Upper lobe of left lung (tissue), 6 donors: ENCODE measurements around the gene S1PR3. TPM values are rescaled to one million over a fixed set of nuclear protein-coding genes. Genes with fewer than 3 reads are reported as not detected.
A peak's percentile ranks its signal among the peaks of the same experiment; 100 is the strongest.

Source experiments
- ATAC-seq, 2 donors: fragments of 200-7000 bp; cut with Tn5 transposase; one replicate each; pipeline ENCODE4 v1.9.1; 2022; ENCODE audit warnings: mild to moderate bottlenecking in 2 of 2, moderate library complexity in 2 of 2; ENCODE audit not compliant: low FRiP score in 2 of 2
- DNase-seq, 2 donors: peaks; one replicate each; pipeline ENCODE4 v3.0.0-alpha.2; 2019 to 2020
- H3K27ac ChIP-seq, 4 donors: fragments of 200-600 bp; sonication (generic); one replicate each; pipeline ENCODE4 v1.5.1; 2016 to 2019
- H3K27me3 ChIP-seq, 4 donors: fragments of 200-600 bp; sonication (generic); one replicate each; pipeline ENCODE4 v1.5.1; 2017 to 2019
- H3K36me3 ChIP-seq, 4 donors: fragments of 200-600 bp; sonication (generic); one replicate each; pipeline ENCODE4 v1.5.1; 2016 to 2019
- H3K4me1 ChIP-seq, 4 donors: fragments of 200-600 bp; sonication (generic); one replicate each; pipeline ENCODE4 v1.5.1; 2018 to 2019
- H3K4me3 ChIP-seq, 4 donors: fragments of 200-600 bp; sonication (generic); one replicate each; pipeline ENCODE4 v1.5.1; 2017 to 2019; ENCODE audit warnings: mild to moderate bottlenecking in 2 of 4, moderate library complexity in 1 of 4
- H3K9me3 ChIP-seq, 4 donors: fragments of 200-600 bp; sonication (generic); one replicate each; pipeline ENCODE4 v1.5.1; 2018 to 2019
- CTCF ChIP-seq, 6 experiments: fragments of 450-650 bp in 4 of 6; fragments of 200-600 bp in 2 of 6; sonication (generic) in 2 of 6; IDR thresholded peaks; one replicate each; pipeline ENCODE4 v1.5.1; 2016 to 2019; ENCODE audit warnings: antibody characterized with exemption in 6 of 6
- EP300 ChIP-seq, 4 donors: sonication (generic); formaldehyde crosslinking; IDR thresholded peaks; one replicate each; pipeline ENCODE4 v1.5.1; 2017; ENCODE audit warnings: antibody characterized with exemption in 4 of 4, control low read depth in 2 of 4
- POLR2A ChIP-seq, 4 donors: fragments of 450-650 bp; IDR thresholded peaks; one replicate each; pipeline ENCODE4 v1.5.1; 2016 to 2017; ENCODE audit warnings: antibody characterized with exemption in 4 of 4, mild to moderate bottlenecking in 2 of 4
- POLR2AphosphoS5 ChIP-seq, 2 donors: sonication (generic); formaldehyde crosslinking; IDR thresholded peaks; one replicate each; pipeline ENCODE4 v1.5.1; 2017; ENCODE audit warnings: antibody characterized with exemption in 2 of 2
- WGBS, 2 donors: methylation state at CpG; one replicate each; pipeline ENCODE4 v1.1.5; 2017 to 2018; 5-methylcytosine and 5-hydroxymethylcytosine counted together
- total RNA-seq, 6 donors: library from RNA; depleted of rRNA in 4 of 6; stranded (reverse); fragments of >200 nt in 4 of 6; gene quantifications; one replicate each; pipeline versions ENCODE4 v1.1.0 to v1.2.1, GENCODE V29; 2016 to 2021
- donor health status: DM: no; HTN: no; CAD: no; lungs with moderate emphysema.
- donor health status: DM: no; HTN: yes; CAD: no; lungs with severe emphysema.

S1PR3 gene
- total RNA-seq, 6 donors from 2014 or later: 3.3 to 13.6 (median 5.4) TPM

- Histone ChIP-seq H3K4me3 (no peak overlapping the region), H3K9me3 (peaks cover 0 to 4% (median 0%) of the 10 kb centered on the region in 4 donors), H3K27ac (no peak overlapping the region), H3K36me3 (no peaks in the 10 kb centered on the region), H3K4me1 (peaks cover 0 to 7% (median 5%) of the 10 kb centered on the region in 4 donors), H3K27me3 (no peaks in the 10 kb centered on the region)
- DNase-seq: no peak
- no peak for ATAC-seq
- TF ChIP-seq CTCF (IDR thresholded peaks at IDR 0.05) (no peak), POLR2A (IDR thresholded peaks at IDR 0.05) (no peak), EP300 (IDR thresholded peaks at IDR 0.05) (no peak), POLR2AphosphoS5 (IDR thresholded peaks at IDR 0.05) (no peak)
Observed at GRCh38 chr9:89029788-89030187, 38.5 kb downstream of the S1PR3 start.

GRCh38 chr9:89032173-89032572, 40.9 kb downstream of the S1PR3 start:
- Histone ChIP-seq H3K4me1 (peaks cover 0 to 3% (median 1%) of the 10 kb centered on the region in 4 donors), H3K9me3 (peaks cover 0 to 4% (median 0%) of the 10 kb centered on the region in 4 donors), H3K27me3 (no peaks in the 10 kb centered on the region), H3K27ac (no peak overlapping the region), H3K4me3 (no peak overlapping the region), H3K36me3 (no peaks in the 10 kb centered on the region)
- DNase-seq (no peak), ATAC-seq (no peak)
- no peak for TF ChIP-seq CTCF (IDR thresholded peaks at IDR 0.05)
- no peak for TF ChIP-seq POLR2A (IDR thresholded peaks at IDR 0.05)
- no peak for TF ChIP-seq EP300 (IDR thresholded peaks at IDR 0.05)
- TF ChIP-seq POLR2AphosphoS5 (IDR thresholded peaks at IDR 0.05): no peak
- WGBS, 2 donors: 84 to 86% methylated on average over 5 of the region's 5 CpGs

DNA sequence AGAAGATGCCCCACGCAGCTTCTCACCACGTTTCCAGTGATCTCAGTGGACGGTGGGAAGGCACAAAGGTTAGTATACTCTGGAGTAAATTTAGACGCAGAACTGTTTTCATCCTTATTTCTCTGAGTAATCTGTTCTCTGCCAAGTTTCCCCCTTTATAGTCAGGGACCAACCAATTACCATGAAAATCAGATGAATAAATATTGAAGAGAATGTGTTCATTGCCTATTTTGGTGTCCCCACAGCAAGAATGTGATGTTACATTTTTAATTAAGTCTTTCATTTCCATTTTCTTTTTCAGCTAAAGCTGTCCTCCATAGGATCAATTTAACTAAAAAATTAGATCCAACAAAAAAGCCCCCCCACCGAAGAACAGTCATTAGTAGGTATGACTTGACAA, 41.4 kb downstream of the S1PR3 start:
- no peaks in the 10 kb centered on the region for H3K36me3 ChIP-seq
- peaks cover 0 to 7% (median 1%) of the 10 kb centered on the region in 4 donors for H3K4me1 ChIP-seq
- peaks cover 0 to 4% (median 0%) of the 10 kb centered on the region in 4 donors for H3K9me3 ChIP-seq
- DNase-seq: no peak
- TF ChIP-seq CTCF (IDR thresholded peaks at IDR 0.05): no peak
- TF ChIP-seq POLR2AphosphoS5 (IDR thresholded peaks at IDR 0.05): no peak
- TF ChIP-seq EP300 (IDR thresholded peaks at IDR 0.05): no peak
- no peak for TF ChIP-seq POLR2A (IDR thresholded peaks at IDR 0.05)
- no peak overlapping the region for H3K4me3 ChIP-seq
- H3K27me3 ChIP-seq: no peaks in the 10 kb centered on the region
- WGBS, 2 donors: 67 to 73% methylated on average over 5 of the region's 5 CpGs
- no peak for ATAC-seq
- H3K27ac ChIP-seq: no peak overlapping the region

DNA sequence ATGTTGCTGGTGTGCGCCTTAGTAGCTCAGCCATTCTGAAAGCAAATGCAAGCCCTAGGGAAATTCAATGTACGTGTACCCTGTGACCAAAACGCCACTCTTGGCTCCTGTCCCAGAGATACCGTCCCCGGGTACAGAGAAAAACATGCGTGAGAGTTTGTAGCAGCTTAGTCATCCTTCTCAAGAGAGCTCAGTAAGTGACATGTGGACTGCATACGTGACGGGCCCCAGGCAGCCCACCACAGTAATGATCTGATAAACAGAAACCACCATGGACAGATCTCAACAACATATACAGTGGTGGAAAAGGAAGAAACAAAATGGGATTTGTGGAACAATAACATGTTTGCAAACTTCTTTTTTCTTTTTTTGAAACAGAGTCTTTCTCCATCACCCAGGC, 45.1 kb downstream of the S1PR3 start:
- no peaks in the 10 kb centered on the region for H3K27me3 ChIP-seq
- ATAC-seq (peak in 1 of 2 donors; percentile 20), DNase-seq (no peak)
- H3K36me3 ChIP-seq: no peaks in the 10 kb centered on the region
- no peak overlapping the region for H3K4me3 ChIP-seq
- TF ChIP-seq POLR2AphosphoS5 (IDR thresholded peaks at IDR 0.05) (no peak), EP300 (IDR thresholded peaks at IDR 0.05) (no peak), CTCF (IDR thresholded peaks at IDR 0.05) (no peak), POLR2A (IDR thresholded peaks at IDR 0.05) (no peak)
- peak overlapping the region in 1 of 4 donors; percentile 13 for H3K27ac ChIP-seq
- WGBS, 2 donors: 49 to 61% methylated on average over 8 of the region's 8 CpGs
- peaks cover 0 to 7% (median 3%) of the 10 kb centered on the region in 4 donors for H3K4me1 ChIP-seq
- no peaks in the 10 kb centered on the region for H3K9me3 ChIP-seq

DNA sequence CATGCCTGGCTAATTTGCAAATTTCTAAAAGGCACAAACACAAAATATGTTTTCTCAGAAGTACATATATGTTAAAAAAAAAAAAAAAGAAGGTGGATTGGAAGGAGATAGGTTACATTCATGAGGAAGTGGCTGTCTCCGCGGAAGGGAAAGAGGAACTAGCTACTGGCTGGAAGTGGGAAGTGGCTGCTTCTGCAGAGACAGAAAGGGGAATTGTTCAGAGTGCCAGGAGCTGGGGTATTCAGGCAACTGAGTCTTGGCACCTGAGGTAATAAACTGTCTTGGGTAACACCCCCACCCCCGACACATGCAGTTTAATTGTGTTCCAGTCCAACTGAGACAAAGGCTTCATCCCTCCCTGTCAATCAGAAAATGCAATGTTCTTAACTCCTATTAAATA, 45.6 kb downstream of the S1PR3 start:
- TF ChIP-seq POLR2AphosphoS5 (IDR thresholded peaks at IDR 0.05): no peak
- no peak for TF ChIP-seq POLR2A (IDR thresholded peaks at IDR 0.05)
- TF ChIP-seq EP300 (IDR thresholded peaks at IDR 0.05): no peak
- no peak for TF ChIP-seq CTCF (IDR thresholded peaks at IDR 0.05)
- no peaks in the 10 kb centered on the region for H3K9me3 ChIP-seq
- ATAC-seq: peak in 1 of 2 donors; percentile 64
- H3K36me3 ChIP-seq: no peaks in the 10 kb centered on the region
- 59 to 67% methylated on average over 3 of the region's 3 CpGs for WGBS, 2 donors
- H3K4me3 ChIP-seq: no peak overlapping the region
- H3K27ac ChIP-seq: peak overlapping the region in 1 of 4 donors; percentile 13
- peak in 1 of 2 donors; percentile 61 for DNase-seq
- no peaks in the 10 kb centered on the region for H3K27me3 ChIP-seq
- peaks cover 0 to 7% (median 3%) of the 10 kb centered on the region in 4 donors for H3K4me1 ChIP-seq
